Neural cell (in vitro differentiated cells): ENCODE results near the gene PROK2. TPM values are rescaled to one million over a fixed set of nuclear protein-coding genes. Genes with fewer than 3 reads are reported as not detected.

ENCODE experiments used
- H2AFZ ChIP-seq: fragments of 200-600, 300-800 bp; sonication (generic), shearing (Covaris generic); 2 replicates; pipeline ENCODE4 v1.6.0; 2014; ENCODE audit warnings: low read depth, mild to moderate bottlenecking, antibody characterized with exemption, low read length, moderate library complexity
- H3F3A ChIP-seq: fragments of 200-600 bp; shearing (Covaris generic); 2 replicates; pipeline ENCODE4 v1.6.1; 2016; ENCODE audit warnings: mild to moderate bottlenecking, moderate library complexity, mixed read lengths, antibody characterized with exemption, low read length; ENCODE audit not compliant: insufficient read depth, poor library complexity, severe bottlenecking
- H3K27ac ChIP-seq: fragments of 200-600, 300-800 bp; sonication (generic), shearing (Covaris generic); 2 replicates; pipeline ENCODE4 v1.5.1; 2014; ENCODE audit warnings: mild to moderate bottlenecking, low read length, moderate library complexity
- H3K27me3 ChIP-seq: fragments of 300-800, 200-600 bp; sonication (generic), shearing (Covaris generic); 2 replicates; pipeline ENCODE4 v1.6.0; 2014; ENCODE audit warnings: mild to moderate bottlenecking, low read depth, low read length, moderate library complexity; ENCODE audit not compliant: insufficient read depth
- H3K36me3 ChIP-seq: fragments of 300-800, 200-600 bp; sonication (generic), shearing (Covaris generic); 2 replicates; pipeline ENCODE4 v1.5.1; 2014; ENCODE audit warnings: mild to moderate bottlenecking, antibody characterized with exemption, low read length, moderate library complexity; ENCODE audit not compliant: insufficient read depth
- H3K4me2 ChIP-seq: fragments of 300-800, 200-600 bp; sonication (generic), shearing (Covaris generic); 2 replicates; pipeline ENCODE4 v1.6.0; 2014; ENCODE audit warnings: mild to moderate bottlenecking, low read length
- H3K4me3 ChIP-seq: fragments of 300-800, 200-600 bp; sonication (generic), shearing (Covaris generic); 2 replicates; pipeline ENCODE4 v1.5.1; 2014; ENCODE audit warnings: mild to moderate bottlenecking, low read length, moderate library complexity
- H3K79me2 ChIP-seq: fragments of 200-600 bp; shearing (Covaris generic); replicated peaks from 2 replicates; pipeline ENCODE4 v1.6.0; 2014; ENCODE audit warnings: mild to moderate bottlenecking, low read length, moderate library complexity; ENCODE audit not compliant: insufficient read depth
- H3K9ac ChIP-seq: fragments of 300-800, 200-600 bp; sonication (generic), shearing (Covaris generic); 2 replicates; pipeline ENCODE4 v1.6.1; 2016; ENCODE audit warnings: mild to moderate bottlenecking, low read length, mixed read lengths
- H3K9me2 ChIP-seq: fragments of 200-600 bp; shearing (Covaris generic); 2 replicates; pipeline ENCODE4 v1.6.1; 2016; ENCODE audit warnings: mild to moderate bottlenecking, low read length, mixed read lengths; ENCODE audit not compliant: insufficient read depth
- H3K9me3 ChIP-seq: fragments of 200-600, 300-800 bp; sonication (generic), shearing (Covaris generic); 2 replicates; pipeline ENCODE4 v1.6.1; 2016; ENCODE audit warnings: mild to moderate bottlenecking, mixed run types, low read length, moderate library complexity, mixed read lengths
- H4K20me1 ChIP-seq: fragments of 200-600 bp; shearing (Covaris generic); 2 replicates; pipeline ENCODE4 v1.6.1; 2016; ENCODE audit warnings: mild to moderate bottlenecking, mixed run types; ENCODE audit not compliant: insufficient read depth
- EP300 ChIP-seq: fragments of 450-650 bp; conservative IDR thresholded peaks from 2 replicates; pipeline ENCODE4 v1.6.1; 2014; ENCODE audit warnings: antibody characterized with exemption, mild to moderate bottlenecking, moderate library complexity; ENCODE audit not compliant: poor library complexity, severe bottlenecking
- EZH2 ChIP-seq: fragments of 200-600, 300-800 bp; shearing (Covaris generic), sonication (generic); IDR thresholded peaks from 2 replicates; pipeline ENCODE4 v1.6.1; 2014; ENCODE audit warnings: antibody characterized with exemption, low read length, borderline replicate concordance, mild to moderate bottlenecking; ENCODE audit not compliant: insufficient read depth, poor library complexity, severe bottlenecking
- MXI1 ChIP-seq: fragments of 450-650 bp; conservative IDR thresholded peaks from 2 replicates; pipeline ENCODE4 v1.6.1; 2014; ENCODE audit warnings: antibody characterized with exemption, mild to moderate bottlenecking; ENCODE audit not compliant: poor library complexity, severe bottlenecking
- POLR2AphosphoS5 ChIP-seq: IDR thresholded peaks from 2 replicates; pipeline ENCODE4 v1.6.1; 2012
- RAD21 ChIP-seq: fragments of 450-650 bp; conservative IDR thresholded peaks from 2 replicates; pipeline ENCODE4 v1.6.1; 2014; ENCODE audit warnings: antibody characterized with exemption, mild to moderate bottlenecking, moderate library complexity
- SMC3 ChIP-seq: fragments of 450-650 bp; conservative IDR thresholded peaks from 2 replicates; pipeline ENCODE4 v1.6.1; 2014; ENCODE audit warnings: antibody characterized with exemption, mild to moderate bottlenecking, moderate library complexity; ENCODE audit not compliant: poor library complexity
- TAF1 ChIP-seq: IDR thresholded peaks from 2 replicates; pipeline ENCODE4 v1.6.1; 2012; ENCODE audit warnings: low read depth
- polyA plus RNA-seq: library from polyadenylated mRNA; depleted of rRNA; stranded (reverse); fragments of >200 nt; gene quantifications from 2 replicates; pipeline ENCODE4 v1.2.3, GENCODE V29; 2014
- TF ChIP-seq, protein P1 (sequence below): fragments of 450-650 bp; IDR thresholded peaks from 2 replicates; pipeline ENCODE4 v1.5.1; 2014; ENCODE audit warnings: antibody characterized with exemption, mild to moderate bottlenecking, moderate library complexity; ENCODE audit not compliant: poor library complexity, severe bottlenecking
- TF ChIP-seq, protein P2 (sequence below): IDR thresholded peaks from 2 replicates; pipeline ENCODE4 v1.6.1; 2012; ENCODE audit warnings: borderline replicate concordance

The PROK2 gene
- polyA plus RNA-seq, 1 donor from 2014 or later = 0.30 TPM

DNA sequence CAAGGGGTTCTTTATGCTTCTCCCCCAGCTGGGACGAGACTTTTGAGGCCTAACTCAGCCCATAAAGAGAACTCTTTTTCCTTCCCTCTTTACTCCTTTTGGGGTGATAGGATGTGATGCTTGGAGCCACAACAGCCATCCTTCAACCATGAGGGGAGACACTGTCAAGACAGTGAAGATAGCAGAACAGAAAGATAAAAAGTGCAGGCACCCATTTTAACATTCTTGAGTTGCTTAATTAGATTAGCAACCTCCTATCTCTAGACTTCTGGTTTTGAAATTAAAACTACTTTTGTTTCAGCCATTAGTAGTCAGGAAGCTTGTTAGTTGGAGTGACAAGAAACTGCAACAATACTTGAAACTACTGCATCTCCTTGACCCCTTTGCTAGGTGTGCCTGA lies 24.8 kb downstream of the PROK2 start:
- Histone ChIP-seq H3F3A (peaks cover 1% of the 10 kb centered on the region), H3K9me2 (no peaks in the 10 kb centered on the region), H3K9ac (no peak overlapping the region), H3K79me2 (no peaks in the 10 kb centered on the region), H4K20me1 (no peaks in the 10 kb centered on the region), H3K27ac (no peak overlapping the region), H3K4me2 (no peak overlapping the region), H3K27me3 (peaks cover 16% of the 10 kb centered on the region), H3K36me3 (no peaks in the 10 kb centered on the region), H2AFZ (no peak overlapping the region), H3K4me3 (no peak overlapping the region), H3K9me3 (no peaks in the 10 kb centered on the region)
- TF ChIP-seq RAD21 (no peak), TAF1 (no peak), EP300 (no peak), MXI1 (no peak), SMC3 (no peak), POLR2AphosphoS5 (no peak), EZH2 (no peak)
- TF ChIP-seq, protein P1, sequence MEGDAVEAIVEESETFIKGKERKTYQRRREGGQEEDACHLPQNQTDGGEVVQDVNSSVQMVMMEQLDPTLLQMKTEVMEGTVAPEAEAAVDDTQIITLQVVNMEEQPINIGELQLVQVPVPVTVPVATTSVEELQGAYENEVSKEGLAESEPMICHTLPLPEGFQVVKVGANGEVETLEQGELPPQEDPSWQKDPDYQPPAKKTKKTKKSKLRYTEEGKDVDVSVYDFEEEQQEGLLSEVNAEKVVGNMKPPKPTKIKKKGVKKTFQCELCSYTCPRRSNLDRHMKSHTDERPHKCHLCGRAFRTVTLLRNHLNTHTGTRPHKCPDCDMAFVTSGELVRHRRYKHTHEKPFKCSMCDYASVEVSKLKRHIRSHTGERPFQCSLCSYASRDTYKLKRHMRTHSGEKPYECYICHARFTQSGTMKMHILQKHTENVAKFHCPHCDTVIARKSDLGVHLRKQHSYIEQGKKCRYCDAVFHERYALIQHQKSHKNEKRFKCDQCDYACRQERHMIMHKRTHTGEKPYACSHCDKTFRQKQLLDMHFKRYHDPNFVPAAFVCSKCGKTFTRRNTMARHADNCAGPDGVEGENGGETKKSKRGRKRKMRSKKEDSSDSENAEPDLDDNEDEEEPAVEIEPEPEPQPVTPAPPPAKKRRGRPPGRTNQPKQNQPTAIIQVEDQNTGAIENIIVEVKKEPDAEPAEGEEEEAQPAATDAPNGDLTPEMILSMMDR = no peak
- TF ChIP-seq, protein P2, sequence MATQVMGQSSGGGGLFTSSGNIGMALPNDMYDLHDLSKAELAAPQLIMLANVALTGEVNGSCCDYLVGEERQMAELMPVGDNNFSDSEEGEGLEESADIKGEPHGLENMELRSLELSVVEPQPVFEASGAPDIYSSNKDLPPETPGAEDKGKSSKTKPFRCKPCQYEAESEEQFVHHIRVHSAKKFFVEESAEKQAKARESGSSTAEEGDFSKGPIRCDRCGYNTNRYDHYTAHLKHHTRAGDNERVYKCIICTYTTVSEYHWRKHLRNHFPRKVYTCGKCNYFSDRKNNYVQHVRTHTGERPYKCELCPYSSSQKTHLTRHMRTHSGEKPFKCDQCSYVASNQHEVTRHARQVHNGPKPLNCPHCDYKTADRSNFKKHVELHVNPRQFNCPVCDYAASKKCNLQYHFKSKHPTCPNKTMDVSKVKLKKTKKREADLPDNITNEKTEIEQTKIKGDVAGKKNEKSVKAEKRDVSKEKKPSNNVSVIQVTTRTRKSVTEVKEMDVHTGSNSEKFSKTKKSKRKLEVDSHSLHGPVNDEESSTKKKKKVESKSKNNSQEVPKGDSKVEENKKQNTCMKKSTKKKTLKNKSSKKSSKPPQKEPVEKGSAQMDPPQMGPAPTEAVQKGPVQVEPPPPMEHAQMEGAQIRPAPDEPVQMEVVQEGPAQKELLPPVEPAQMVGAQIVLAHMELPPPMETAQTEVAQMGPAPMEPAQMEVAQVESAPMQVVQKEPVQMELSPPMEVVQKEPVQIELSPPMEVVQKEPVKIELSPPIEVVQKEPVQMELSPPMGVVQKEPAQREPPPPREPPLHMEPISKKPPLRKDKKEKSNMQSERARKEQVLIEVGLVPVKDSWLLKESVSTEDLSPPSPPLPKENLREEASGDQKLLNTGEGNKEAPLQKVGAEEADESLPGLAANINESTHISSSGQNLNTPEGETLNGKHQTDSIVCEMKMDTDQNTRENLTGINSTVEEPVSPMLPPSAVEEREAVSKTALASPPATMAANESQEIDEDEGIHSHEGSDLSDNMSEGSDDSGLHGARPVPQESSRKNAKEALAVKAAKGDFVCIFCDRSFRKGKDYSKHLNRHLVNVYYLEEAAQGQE = no peak

GRCh38 chr3:71759401-71759800 lies 25.5 kb downstream of the PROK2 start:
- Histone ChIP-seq H3K4me2 (no peak overlapping the region), H3K27ac (no peak overlapping the region), H2AFZ (no peak overlapping the region), H3K36me3 (no peaks in the 10 kb centered on the region), H3K9me3 (no peaks in the 10 kb centered on the region), H4K20me1 (no peaks in the 10 kb centered on the region), H3K9me2 (no peaks in the 10 kb centered on the region), H3K9ac (no peak overlapping the region), H3K79me2 (no peaks in the 10 kb centered on the region), H3K27me3 (peaks cover 20% of the 10 kb centered on the region), H3K4me3 (no peak overlapping the region), H3F3A (peaks cover 3% of the 10 kb centered on the region)
- no peak for TF ChIP-seq SMC3

- Histone ChIP-seq H3K79me2 (no peaks in the 10 kb centered on the region), H3K36me3 (no peaks in the 10 kb centered on the region), H3F3A (peaks cover 3% of the 10 kb centered on the region), H3K27me3 (peaks cover 20% of the 10 kb centered on the region), H4K20me1 (no peaks in the 10 kb centered on the region), H3K4me3 (no peak overlapping the region), H2AFZ (no peak overlapping the region), H3K9ac (no peak overlapping the region), H3K27ac (no peak overlapping the region), H3K9me2 (no peaks in the 10 kb centered on the region), H3K4me2 (no peak overlapping the region), H3K9me3 (no peaks in the 10 kb centered on the region)
- TF ChIP-seq TAF1 = no peak
- TF ChIP-seq, protein P1 = no peak
- TF ChIP-seq MXI1 = no peak
- no peak for TF ChIP-seq EZH2
- TF ChIP-seq EP300 = no peak
- TF ChIP-seq, protein P2 = no peak
- TF ChIP-seq POLR2AphosphoS5 = no peak
- TF ChIP-seq RAD21 = no peak
- no peak for TF ChIP-seq SMC3
Observed at GRCh38 chr3:71758091-71758490, 26.9 kb downstream of the PROK2 start.
